HG03196 (cell line): ENCODE data around the gene GNG12.

Experiments
- ATAC-seq: cut with Tn5 transposase; IDR thresholded peaks from one replicate; pipeline ENCODE4 v1.9.1; 2021; ENCODE audit not compliant: unreplicated experiment

GNG12 gene

DNA sequence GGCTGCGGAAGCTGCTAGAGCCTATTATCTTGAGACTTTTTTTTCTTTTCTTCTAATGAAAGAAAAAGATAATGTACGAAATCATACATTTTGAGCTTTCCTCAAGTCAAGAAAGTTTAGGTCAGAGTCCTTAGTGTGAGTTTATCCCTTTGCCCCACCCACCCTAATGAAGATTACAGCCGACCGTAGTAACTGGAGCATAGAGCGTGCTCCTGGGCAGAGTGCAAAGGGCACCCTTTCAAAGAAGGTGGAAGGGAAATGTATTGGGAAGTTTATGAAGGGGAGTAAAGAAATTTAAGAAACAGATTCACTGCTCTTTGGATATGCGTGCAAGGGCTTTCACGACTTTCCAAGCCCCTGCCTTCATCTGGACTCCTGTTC, 17.2 kb downstream of the GNG12 start:
- ATAC-seq, result no peak

DNA sequence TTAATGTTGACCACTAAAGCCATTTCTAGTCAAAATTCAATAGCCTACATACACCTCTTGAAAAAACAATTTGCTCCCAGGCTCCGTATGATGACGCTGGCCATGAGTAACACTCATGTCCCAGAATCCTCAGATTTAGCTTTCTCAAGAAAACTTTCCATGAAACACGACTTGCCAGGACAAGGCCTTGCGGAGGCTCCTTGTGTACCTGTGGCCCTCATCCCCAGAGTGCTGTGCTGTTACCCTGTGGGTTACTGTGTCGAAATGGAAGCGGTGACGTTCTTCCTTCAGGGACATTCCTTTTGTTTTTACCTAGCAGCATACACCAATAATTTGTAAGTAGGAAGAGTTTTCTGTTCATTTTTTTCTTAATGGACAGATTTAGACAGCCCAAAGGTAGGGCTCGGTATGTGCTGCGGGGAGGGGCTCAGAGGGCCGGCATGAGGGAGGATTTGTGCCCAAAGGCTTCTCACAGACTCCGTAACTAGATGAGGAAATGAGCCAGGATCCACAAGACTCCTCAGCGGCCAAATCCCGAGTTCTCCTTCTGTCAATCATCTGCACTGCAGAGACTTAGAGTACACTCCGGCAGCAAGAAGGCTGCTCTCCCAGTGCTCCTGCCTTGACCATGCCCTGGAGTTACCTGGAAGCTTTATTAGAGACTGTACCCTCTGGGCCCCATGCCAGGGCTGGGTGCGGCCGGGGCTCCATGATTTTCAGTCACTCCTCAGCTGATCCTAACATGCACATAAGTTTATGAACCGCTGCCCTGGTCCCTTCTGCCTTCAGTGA, 17.8 kb downstream of the GNG12 start:
- no peak for ATAC-seq

GRCh38 chr1:67814121-67814772, 19.0 kb downstream of the GNG12 start:
- ATAC-seq, result no peak

DNA sequence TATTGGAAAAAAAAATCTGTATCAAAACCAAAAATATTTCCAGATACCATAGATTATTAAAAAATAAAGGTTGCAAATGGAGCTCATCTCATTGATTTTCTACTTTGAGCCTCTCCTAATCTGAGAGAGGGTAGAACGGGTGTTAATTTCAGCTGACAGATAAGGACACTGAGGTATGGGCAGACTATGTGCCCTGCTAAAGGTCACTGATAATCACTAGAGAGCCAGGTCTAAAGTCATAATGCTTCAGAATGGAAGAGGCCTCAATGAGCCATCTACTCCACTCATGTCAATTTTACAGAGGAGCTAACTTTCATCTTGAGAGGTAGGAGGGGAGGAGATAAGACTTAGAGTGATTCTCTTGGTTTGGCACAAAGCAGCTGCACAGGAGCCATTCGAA, 21.0 kb downstream of the GNG12 start:
- no peak for ATAC-seq

DNA sequence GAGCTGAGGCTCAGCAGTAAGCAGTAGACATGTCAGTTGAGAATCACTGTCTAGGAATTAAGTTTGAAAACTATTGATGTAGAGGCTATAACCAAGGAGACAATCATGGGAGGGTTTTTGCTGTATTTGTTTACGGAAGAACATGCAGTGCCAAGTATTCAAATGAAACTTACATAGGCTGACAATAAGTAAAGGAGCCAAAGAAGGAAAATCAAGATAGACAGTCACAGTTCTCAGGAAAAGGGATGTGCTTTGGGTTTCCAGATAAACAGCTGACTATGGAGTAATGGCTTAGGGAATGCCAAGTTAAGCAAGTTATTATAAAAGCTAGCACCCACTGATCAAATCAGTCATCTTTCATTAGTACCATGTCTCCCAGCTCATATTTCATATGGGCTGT, 21.5 kb downstream of the GNG12 start:
- ATAC-seq, result no peak

- ATAC-seq, result no peak
Measured at GRCh38 chr1:67809887-67810286, 23.4 kb downstream of the GNG12 start.

DNA sequence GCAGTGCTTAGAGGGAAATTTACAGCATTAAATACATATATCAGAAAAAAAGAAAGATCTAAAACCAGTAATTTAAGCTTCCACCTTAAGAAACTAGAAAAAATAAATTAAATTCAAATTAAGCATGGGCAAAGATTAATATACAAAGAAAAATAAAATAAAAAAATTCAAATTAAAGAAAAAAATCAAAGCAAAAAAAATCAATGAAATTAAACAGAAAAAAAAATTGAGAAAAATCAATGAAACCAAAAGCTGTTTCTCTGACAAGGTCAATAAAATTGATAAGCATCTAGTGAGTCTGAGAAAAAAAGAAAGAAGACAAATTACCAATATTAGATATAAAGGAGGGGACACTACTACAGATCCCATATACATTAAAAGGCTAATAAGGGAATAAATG, 26.0 kb downstream of the GNG12 start:
- ATAC-seq, result no peak

DNA sequence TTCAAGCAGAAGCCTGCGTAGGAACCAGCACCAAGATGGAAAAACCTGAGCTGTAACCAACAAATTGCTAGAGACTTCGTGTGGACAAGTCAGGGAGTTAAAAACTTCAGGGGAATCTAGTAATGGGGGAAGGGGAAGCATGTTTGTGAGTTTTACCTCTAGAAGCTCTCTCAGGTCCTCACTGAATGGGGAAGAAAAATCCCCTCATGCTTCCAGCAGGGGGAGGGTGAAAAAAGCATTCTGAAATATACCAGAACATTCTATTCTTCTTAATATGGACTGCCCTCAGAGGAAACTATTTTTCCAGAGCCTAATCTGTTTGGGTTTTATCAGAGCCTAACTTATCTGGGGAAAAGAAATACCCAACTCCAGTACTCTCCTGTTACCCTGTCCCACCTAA, 28.6 kb downstream of the GNG12 start:
- ATAC-seq, result no peak

- no peak for ATAC-seq
Measured at GRCh38 chr1:67803380-67804279, 29.6 kb downstream of the GNG12 start.

DNA sequence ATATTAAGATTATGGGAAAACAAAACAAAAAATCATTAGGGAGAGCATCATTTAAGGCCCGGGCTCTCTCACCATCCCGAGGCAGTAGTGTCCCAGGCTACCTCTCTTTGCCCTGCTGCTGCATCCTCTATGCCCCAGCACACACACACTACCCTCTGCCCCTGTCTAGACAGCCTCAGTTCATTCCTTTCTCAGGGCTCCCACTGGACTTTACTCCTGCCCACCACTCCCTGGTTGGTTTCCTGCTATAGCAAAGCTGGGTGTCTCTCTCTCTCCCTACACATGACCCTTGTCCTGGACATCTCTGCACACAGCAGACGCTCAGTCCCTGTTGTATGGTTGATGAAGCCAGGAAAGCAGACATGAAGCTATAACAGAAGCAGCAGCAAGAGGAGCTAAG, 30.7 kb downstream of the GNG12 start:
- no peak for ATAC-seq

DNA sequence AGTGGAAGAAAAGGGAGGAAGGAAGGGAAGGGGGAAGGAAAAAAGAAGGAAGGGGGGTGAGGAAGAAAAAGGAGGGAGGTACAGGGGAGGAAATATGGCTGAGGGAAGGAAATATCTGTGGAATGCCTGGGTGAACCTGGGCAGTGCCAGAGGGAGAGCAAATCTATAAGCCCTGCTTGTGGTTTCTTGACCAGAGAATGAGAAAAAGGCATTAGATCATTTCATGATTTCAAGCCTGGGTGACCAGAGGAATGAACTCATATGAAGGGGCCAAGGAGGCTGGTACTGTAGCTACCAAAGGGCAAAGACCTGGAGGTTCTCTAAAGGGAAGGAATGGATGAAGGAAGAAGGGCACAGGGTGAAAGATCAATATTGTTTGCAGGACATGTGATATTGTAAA, 31.4 kb downstream of the GNG12 start:
- no peak for ATAC-seq

- ATAC-seq, result no peak
Measured at GRCh38 chr1:67795179-67795912, 37.9 kb downstream of the GNG12 start.

- ATAC-seq, result no peak
Measured at GRCh38 chr1:67793562-67793961, 39.7 kb downstream of the GNG12 start.

DNA sequence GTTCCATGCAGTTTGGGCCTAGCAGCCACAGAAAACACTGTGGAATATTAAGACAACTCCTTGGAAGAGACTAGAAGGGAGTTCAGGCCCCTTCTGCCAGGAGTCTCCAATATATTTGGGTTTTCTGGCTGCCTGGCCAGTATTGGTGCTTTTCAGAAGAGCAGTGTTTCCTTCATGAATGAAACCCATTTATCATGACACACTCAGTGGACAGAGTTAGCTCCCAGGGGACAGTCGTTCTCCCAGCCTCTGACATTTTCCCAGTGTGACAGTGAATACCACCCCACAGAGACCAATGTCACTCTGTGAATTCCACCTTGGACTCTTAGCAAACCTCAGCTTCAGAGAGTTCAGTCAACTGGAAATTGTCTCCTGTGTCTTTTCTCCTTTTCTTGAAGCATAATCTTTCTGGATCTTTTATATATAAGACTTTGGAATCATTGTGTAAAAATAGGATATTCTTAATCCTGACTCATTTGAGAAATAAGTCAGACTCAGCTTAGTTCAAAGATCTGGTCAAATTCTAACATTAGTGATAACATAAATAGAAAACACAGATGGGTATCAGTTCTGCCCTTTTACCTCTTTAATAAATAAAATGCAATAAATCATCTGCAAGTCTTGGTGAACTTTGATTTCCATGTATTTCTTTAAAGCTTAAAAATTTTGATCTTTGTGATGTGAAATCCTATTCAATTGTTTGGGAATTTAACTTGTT, 40.4 kb downstream of the GNG12 start:
- ATAC-seq, result no peak

DNA sequence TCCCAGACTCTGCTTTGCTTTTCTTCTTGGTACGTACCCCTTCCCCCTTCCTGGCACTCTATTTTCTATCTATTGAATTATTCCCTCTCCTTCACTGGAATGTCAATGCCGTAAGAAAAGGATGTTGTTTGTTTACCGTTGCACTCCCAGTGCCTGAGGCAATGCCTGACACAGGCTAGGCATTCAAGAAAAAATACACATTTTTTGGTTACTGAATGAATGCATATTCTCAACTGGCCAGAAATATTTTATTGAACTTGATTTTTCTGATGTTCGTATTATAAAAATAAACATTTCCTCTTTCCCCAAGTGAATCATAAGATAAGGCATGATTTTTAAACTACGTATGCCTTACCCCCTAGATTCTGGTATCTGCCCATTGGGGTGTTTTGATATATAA, 41.2 kb downstream of the GNG12 start:
- ATAC-seq, result no peak

DNA sequence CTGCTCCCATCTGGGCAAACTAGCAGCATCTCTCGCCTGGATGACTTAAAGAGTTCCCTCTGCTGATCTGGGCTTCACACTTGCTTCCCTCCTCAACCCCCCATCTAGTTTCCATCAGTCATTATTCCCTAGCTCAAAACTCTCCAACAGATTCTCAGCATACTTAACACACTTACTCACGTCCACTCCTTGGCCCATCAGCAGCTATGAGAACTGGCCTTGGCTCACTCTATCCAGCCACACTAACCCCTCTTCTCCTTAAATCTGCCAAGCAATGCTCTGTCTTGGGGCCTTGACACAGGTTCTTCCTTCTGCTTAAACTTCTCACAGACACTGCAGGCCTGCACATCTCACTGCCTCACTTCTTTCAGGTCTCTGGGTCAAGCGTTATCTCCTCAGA, 41.6 kb downstream of the GNG12 start:
- no peak for ATAC-seq

DNA sequence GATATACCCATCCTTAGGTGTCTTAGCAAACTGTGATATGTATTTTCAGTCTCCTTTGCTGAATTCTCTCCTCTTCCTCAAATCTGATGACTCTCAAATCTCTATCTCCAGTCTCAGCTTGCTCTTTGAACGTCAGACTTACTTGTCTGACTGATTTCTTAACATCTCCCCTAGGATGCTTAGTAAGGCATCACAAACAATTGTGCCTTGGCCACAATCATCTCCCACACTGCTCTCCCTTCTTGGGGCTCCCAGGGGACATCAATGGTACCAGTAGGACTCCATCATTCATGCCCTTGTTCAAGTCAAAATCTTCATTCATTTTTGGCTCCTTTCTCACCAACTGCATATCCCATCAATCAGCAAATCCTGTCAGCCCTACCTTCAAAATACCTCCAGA, 42.0 kb downstream of the GNG12 start:
- ATAC-seq, result no peak

GRCh38 chr1:67790201-67790692, 43.0 kb downstream of the GNG12 start:
- ATAC-seq, result no peak

GRCh38 chr1:67789551-67789950, 43.7 kb downstream of the GNG12 start:
- no peak for ATAC-seq

DNA sequence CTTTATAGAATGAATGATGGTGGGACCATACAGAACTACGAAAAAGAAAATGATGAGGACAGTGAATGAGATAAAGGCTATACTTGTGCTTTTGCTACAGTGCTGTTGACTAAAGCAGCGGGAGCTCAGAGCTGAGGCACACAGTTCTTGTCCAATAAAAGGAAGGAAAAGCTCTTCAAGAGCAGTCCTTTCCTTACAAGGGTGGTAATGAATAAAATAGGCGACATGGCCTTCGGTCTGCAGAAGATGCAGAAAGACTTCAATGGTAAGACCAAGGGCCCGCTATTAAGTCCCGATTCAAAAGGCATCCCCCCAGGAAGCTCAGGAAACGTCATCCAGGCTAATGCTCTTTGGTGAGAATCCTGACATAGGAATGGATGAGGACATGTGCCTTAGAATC, 44.4 kb downstream of the GNG12 start:
- ATAC-seq, result no peak
